Measurements from ENCODE around the gene SH3D19.

- no peak for TF ChIP-seq EZH2phosphoT487 (IDR thresholded peaks at IDR 0.05; ENCODE audit: borderline replicate concordance, low read depth, low read length)
- no peak for TF ChIP-seq CTCF (conservative IDR thresholded peaks at IDR 0.05; ENCODE audit: low read length)
Observed at GRCh38 chr4:151231915-151232595, 93.3 kb downstream of the SH3D19 start.

All from OCI-LY7 (cell line).